Measurements from ENCODE around the gene TOB2.

TOB2 gene

DNA sequence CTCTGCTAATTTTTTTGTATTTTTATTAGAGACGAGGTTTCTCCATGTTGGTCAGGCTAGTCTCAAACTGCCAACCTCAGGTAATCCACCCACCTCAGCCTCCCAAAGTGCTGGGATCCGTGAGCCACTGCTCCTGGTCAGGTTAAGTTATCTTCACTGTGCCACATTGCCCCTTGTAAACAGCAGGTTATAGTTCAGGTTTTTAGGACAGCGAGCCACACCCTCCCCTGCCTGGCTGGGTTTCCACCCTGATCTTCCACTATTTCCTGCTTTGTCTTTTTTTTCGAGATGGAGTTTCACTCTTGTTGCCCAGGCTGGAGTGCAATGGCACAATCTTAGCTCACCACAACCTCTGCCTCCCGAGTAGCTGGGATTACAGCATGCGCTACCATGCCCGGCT lies 38.4 kb upstream of the TOB2 start:
- TF ChIP-seq, protein P1, sequence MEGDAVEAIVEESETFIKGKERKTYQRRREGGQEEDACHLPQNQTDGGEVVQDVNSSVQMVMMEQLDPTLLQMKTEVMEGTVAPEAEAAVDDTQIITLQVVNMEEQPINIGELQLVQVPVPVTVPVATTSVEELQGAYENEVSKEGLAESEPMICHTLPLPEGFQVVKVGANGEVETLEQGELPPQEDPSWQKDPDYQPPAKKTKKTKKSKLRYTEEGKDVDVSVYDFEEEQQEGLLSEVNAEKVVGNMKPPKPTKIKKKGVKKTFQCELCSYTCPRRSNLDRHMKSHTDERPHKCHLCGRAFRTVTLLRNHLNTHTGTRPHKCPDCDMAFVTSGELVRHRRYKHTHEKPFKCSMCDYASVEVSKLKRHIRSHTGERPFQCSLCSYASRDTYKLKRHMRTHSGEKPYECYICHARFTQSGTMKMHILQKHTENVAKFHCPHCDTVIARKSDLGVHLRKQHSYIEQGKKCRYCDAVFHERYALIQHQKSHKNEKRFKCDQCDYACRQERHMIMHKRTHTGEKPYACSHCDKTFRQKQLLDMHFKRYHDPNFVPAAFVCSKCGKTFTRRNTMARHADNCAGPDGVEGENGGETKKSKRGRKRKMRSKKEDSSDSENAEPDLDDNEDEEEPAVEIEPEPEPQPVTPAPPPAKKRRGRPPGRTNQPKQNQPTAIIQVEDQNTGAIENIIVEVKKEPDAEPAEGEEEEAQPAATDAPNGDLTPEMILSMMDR (IDR thresholded peaks at IDR 0.05; ENCODE audit: insufficient read depth, low read depth, low read length, missing control alignments): no peak
- no peak overlapping the region for H3K4me3 ChIP-seq (ENCODE audit: low read length)
- DNase-seq (ENCODE audit: low read depth): no peak

DNA sequence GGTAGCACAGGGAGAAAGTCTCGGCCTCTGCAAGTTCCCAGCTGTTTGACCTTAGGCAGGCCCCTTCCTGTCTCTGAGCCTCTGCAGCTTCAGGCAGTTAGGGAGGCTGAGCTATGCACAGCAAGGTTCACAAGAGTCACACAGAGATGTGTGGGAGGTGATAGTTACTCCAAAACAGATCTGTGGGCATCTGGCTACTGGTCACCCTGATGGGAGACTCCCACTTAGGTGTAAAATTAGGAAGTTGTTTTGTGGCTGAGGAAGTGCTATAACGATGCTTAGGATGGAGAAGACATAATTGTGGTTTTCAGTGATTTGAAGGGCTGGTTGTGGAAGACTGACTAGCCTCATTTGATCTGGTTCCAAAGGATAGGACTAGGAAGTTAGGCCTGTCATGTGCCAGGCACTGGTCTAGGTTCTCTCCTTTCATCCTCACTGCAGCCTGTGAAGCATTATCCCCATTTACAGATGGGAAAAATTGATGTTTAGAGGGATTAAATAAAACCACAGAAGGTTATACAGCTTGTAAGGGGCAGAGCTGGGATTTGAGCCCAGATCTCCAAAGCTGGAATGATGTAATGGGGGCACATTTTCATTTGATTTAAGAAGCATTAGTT lies 35.8 kb upstream of the TOB2 start:
- no peak overlapping the region for H3K4me3 ChIP-seq (ENCODE audit: low read length)
- DNase-seq (ENCODE audit: low read depth): no peak
- TF ChIP-seq, protein P1 (IDR thresholded peaks at IDR 0.05; ENCODE audit: insufficient read depth, low read depth, low read length, missing control alignments): no peak

DNA sequence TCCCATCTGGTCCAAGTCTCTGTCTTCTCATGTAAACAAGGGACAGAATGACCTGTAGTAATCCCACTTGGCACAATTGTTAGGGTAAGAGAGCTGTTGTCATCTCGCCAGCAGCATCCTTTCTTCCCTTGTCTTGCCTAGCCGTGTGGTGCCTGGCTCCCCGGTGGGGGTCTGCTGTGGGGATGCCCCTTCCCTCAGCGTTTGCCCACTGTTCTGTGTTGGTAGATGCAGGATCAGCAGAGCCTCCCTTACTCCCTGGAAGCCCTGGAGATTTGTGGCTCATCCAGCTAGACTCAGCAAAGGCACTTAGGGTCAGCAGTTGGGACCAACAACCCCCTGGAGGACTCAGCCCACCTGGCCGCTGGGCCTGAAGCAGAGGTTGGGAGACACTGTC lies 35.3 kb upstream of the TOB2 start:
- TF ChIP-seq, protein P1 (IDR thresholded peaks at IDR 0.05; ENCODE audit: insufficient read depth, low read depth, low read length, missing control alignments): no peak
- no peak overlapping the region for H3K4me3 ChIP-seq (ENCODE audit: low read length)
- no peak for DNase-seq (ENCODE audit: low read depth)

DNA sequence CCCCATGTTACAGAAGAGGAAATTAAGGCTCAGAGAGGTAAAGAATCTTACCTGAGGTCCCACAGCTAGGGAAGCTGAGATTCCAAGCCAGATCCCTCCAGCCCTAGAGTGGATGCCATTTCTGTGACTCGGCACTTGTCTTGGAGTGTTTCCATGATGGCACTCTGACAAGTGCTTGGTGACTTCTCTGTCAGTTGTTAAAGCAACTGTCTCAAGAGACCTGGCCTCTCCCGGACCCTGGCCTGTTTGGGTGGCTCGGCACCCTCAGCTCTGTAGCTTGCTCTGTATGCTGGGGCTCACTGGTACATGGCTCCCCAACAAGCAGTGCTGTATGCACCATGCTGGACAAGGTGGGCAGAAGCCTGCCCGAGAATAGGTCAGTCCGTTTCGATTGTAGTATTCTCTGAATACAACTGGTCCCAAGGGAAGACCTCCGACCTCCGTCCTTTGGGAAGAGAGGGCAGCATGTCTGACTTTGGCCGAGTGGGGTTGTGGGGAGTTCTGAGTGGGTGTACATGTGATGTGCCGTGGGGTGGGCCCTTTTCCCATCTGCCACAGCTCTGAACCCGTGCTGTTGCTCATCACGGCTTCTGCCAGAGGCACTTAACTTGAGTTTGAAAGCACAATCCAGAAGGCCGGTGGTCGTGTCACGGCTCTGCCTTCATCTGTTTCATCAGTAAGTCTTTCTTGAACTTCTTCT lies 34.7 kb upstream of the TOB2 start:
- TF ChIP-seq, protein P1 (IDR thresholded peaks at IDR 0.05; ENCODE audit: insufficient read depth, low read depth, low read length, missing control alignments): no peak
- H3K4me3 ChIP-seq (ENCODE audit: low read length): no peak overlapping the region
- no peak for DNase-seq (ENCODE audit: low read depth)

DNA sequence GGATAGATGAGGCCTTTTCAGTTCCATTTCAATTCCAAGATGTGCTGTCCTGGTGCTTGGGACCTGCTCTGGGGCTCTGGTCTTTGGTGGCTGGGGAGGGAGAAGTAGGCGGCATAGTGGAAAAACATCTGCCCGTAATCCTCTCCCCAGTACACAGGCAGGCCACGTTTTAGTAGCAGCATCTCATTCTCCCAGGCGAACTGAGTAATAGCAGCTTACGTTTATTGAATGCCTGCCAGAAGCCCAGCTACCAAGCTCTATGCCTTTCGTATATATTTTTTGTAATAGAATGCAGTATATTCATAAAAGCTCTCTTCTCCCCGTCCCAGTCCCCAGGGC lies 33.8 kb upstream of the TOB2 start:
- TF ChIP-seq, protein P1 (IDR thresholded peaks at IDR 0.05; ENCODE audit: insufficient read depth, low read depth, low read length, missing control alignments): no peak
- DNase-seq (ENCODE audit: low read depth): no peak
- no peak overlapping the region for H3K4me3 ChIP-seq (ENCODE audit: low read length)

GRCh38 chr22:41479671-41480396 lies 33.2 kb upstream of the TOB2 start:
- H3K4me3 ChIP-seq (ENCODE audit: low read length): no peak overlapping the region
- no peak for DNase-seq (ENCODE audit: low read depth)
- TF ChIP-seq, protein P1 (IDR thresholded peaks at IDR 0.05; ENCODE audit: insufficient read depth, low read depth, low read length, missing control alignments): no peak
